HG03460 (cell line): ENCODE measurements around the gene GPR27.
A peak's percentile ranks its signal among the peaks of the same experiment; 100 is the strongest.

Experiments used
- ATAC-seq: cut with Tn5 transposase; IDR thresholded peaks from one replicate; pipeline ENCODE4 v1.9.1; 2021; ENCODE audit not compliant: unreplicated experiment

GPR27 gene, protein sequence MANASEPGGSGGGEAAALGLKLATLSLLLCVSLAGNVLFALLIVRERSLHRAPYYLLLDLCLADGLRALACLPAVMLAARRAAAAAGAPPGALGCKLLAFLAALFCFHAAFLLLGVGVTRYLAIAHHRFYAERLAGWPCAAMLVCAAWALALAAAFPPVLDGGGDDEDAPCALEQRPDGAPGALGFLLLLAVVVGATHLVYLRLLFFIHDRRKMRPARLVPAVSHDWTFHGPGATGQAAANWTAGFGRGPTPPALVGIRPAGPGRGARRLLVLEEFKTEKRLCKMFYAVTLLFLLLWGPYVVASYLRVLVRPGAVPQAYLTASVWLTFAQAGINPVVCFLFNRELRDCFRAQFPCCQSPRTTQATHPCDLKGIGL

GRCh38 chr3:71753701-71754609 lies at the start of gene GPR27:
TSS of gene GPR27 (plus strand) at chr3:71753855. CDS start at chr3:71754050, 195 bp downstream.
- ATAC-seq: no peak

- ATAC-seq: no peak
These were observed 48.7 kb upstream of the GPR27 start for GRCh38 chr3:71704915-71705314.

- no peak for ATAC-seq
These were observed 48.0 kb upstream of the GPR27 start for GRCh38 chr3:71705681-71706080.

- ATAC-seq: no peak
These were observed 46.1 kb upstream of the GPR27 start for GRCh38 chr3:71707595-71707994.

- ATAC-seq: no peak
These were observed 45.1 kb upstream of the GPR27 start for GRCh38 chr3:71708476-71709105.

GRCh38 chr3:71709908-71710511 lies 43.6 kb upstream of the GPR27 start:
- ATAC-seq: no peak

- peak; percentile 71 for ATAC-seq
These were observed 42.7 kb upstream of the GPR27 start for GRCh38 chr3:71710906-71711494.

- no peak for ATAC-seq
These were observed 40.6 kb upstream of the GPR27 start for GRCh38 chr3:71713041-71713440.

GRCh38 chr3:71714595-71714994 lies 39.1 kb upstream of the GPR27 start:
- no peak for ATAC-seq

GRCh38 chr3:71718072-71718471 lies 35.6 kb upstream of the GPR27 start:
- ATAC-seq: no peak

GRCh38 chr3:71721002-71721401 lies 32.7 kb upstream of the GPR27 start:
- no peak for ATAC-seq

DNA sequence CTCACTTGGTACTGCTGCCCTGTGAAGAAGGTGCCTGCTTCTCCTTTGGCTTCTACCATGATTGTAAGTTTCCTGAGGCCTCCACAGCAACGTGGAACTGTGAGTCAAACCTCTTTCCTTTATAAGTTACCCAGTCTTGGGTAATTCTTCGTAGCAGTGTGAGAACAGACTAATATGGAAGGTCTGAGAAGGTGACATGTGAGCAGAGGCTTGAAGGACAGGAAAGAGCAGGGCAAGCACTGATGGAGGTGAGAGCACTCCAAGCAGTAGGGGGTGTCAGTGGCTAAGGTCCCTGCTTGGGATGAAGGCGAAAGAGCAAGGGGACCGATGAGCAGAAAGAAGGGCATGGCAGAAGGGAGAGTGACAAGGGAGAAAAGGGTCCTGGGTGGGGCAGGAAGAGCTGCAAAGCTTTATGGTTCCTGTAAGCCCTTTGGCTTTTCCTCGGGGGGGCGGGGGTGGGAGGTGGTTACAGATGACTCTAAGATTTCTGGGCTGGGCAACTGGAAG lies 32.0 kb upstream of the GPR27 start:
- ATAC-seq: no peak

GRCh38 chr3:71722693-71723092 lies 31.0 kb upstream of the GPR27 start:
- ATAC-seq: no peak

DNA sequence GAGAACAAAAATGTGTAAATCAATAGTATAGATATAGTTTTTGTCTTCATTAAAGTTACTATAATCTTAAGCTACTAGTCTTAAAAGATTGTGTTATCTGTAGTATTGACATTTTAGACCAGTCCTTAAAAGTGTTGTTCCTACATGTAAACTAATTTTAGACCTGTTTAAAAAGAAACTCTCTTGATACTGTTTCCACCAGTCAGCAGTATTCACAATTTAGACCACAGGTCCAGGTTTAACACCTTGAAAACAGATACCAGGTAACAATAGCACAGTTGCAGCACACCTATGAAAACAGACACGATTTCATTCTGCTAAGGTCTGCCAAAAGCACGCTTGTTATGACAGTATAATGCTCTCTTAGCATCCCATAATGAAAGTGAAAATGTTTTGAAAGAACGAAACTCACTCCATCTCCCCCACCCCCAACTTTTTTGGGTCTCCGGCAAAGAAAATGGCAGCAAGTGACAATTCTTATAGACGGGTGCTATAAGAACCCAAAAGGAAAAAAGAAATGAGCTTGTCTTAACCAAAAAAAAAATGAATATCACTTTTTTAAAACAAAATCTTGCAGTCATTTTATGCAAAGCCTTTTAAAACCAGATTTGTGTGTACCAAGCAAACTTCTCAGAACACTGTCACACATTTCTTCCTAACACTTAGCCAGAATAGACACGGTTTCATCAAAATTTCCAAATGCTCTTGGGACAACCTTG lies 30.0 kb upstream of the GPR27 start:
- ATAC-seq: no peak

GRCh38 chr3:71724171-71724453 lies 29.5 kb upstream of the GPR27 start:
- ATAC-seq: no peak

GRCh38 chr3:71724584-71725270 lies 28.9 kb upstream of the GPR27 start:
- no peak for ATAC-seq

- ATAC-seq: no peak
These were observed 28.2 kb upstream of the GPR27 start, which contains the start of gene EIF4E3 for GRCh38 chr3:71725271-71725991. TSS of gene EIF4E3 (minus strand) at chr3:71725402. CDS start at chr3:71725367, 35 bp downstream.

DNA sequence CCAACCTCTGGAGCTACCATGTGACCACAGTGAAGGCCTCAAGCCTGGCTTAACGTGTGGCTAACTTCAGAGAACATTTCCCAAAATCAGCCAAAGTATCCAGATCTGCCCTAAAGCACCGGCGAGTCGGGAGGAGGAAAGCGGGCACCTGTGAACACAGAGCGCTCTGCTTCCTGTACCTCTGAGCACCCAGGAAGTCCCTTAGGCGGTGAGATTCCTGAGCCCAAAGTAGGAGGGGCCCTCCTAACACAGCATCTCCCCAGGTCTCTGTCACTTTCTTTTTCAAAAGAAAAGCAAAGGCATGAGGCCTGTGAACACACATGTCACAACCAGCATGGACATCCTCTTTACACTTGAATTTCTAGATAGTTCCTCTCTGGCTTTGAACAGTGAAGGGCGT lies 27.5 kb upstream of the GPR27 start:
- no peak for ATAC-seq
